A549 (cell line): ENCODE measurements around the gene ATP6V0A1. TPM values are rescaled to one million over a fixed set of nuclear protein-coding genes. Genes with fewer than 3 reads are reported as not detected.
A peak's percentile ranks its signal among the peaks of the same experiment; 100 is the strongest.

ENCODE experiments used
- BHLHE40 ChIP-seq: IDR thresholded peaks from 2 replicates; pipeline ENCODE4 v1.6.1; 2012; ENCODE audit warnings: low read depth, low read length, inconsistent platforms
- CBX2 ChIP-seq: fragments of 200-600 bp; sonication (generic); IDR thresholded peaks from 2 replicates; pipeline ENCODE4 v1.6.1; 2016; ENCODE audit warnings: low read depth, mild to moderate bottlenecking, borderline replicate concordance
- CBX8 ChIP-seq: fragments of 200-600 bp; sonication (generic); IDR thresholded peaks from 2 replicates; pipeline ENCODE4 v1.6.1; 2016
- EHF ChIP-seq: fragments of 250-450 bp; sonication (Bioruptor Pico); IDR thresholded peaks from 2 replicates; pipeline ENCODE4 v1.5.0; 2020; ENCODE audit warnings: mild to moderate bottlenecking
- EHMT2 ChIP-seq: fragments of 200-600 bp; sonication (generic); IDR thresholded peaks from 2 replicates; pipeline ENCODE4 v1.6.1; 2016; ENCODE audit warnings: antibody characterized with exemption, low read depth, mild to moderate bottlenecking, moderate library complexity
- FOXS1 ChIP-seq: fragments of 250-450 bp; sonication (Bioruptor Pico); IDR thresholded peaks from 2 replicates; pipeline ENCODE4 v1.5.0; 2020; ENCODE audit warnings: mild to moderate bottlenecking, moderate library complexity
- GATA3 ChIP-seq: IDR thresholded peaks from 2 replicates; pipeline ENCODE4 v1.6.1; 2012; ENCODE audit warnings: borderline replicate concordance
- HMGXB4 ChIP-seq: fragments of 250-450 bp; sonication (Bioruptor Pico); IDR thresholded peaks from 2 replicates; pipeline ENCODE4 v1.5.0; 2021; ENCODE audit warnings: mild to moderate bottlenecking, moderate library complexity, borderline replicate concordance
- HOXA7 ChIP-seq: fragments of 250-450 bp; sonication (Bioruptor Pico); IDR thresholded peaks from 2 replicates; pipeline ENCODE4 v1.5.0; 2020; ENCODE audit warnings: mild to moderate bottlenecking, moderate library complexity
- HOXB13 ChIP-seq: fragments of 250-450 bp; sonication (Bioruptor Pico); IDR thresholded peaks from 2 replicates; pipeline ENCODE4 v1.5.0; 2020; ENCODE audit warnings: low read depth, mild to moderate bottlenecking, moderate library complexity
- HOXB5 ChIP-seq: fragments of 250-450 bp; sonication (Bioruptor Pico); IDR thresholded peaks from 2 replicates; pipeline ENCODE4 v1.5.0; 2020; ENCODE audit warnings: mild to moderate bottlenecking, moderate library complexity
- JUN ChIP-seq, 2 experiments: fragments of >200 bp; sonication (Bioruptor Twin); formaldehyde crosslinking; IDR thresholded peaks; 2 replicates in 1 of 2; 3 replicates in 1 of 2; pipeline ENCODE4 v1.6.1; 2016 to 2017
- JUNB ChIP-seq: fragments of >200 bp; sonication (Bioruptor Twin); formaldehyde crosslinking; IDR thresholded peaks from 2 replicates; pipeline ENCODE4 v1.6.1; 2016
- KDM5A ChIP-seq: fragments of 200-600 bp; sonication (generic); IDR thresholded peaks from 2 replicates; pipeline ENCODE4 v1.6.1; 2016; ENCODE audit warnings: antibody characterized with exemption, mild to moderate bottlenecking
- MAZ ChIP-seq: fragments of 150-350 bp; IDR thresholded peaks from 2 replicates; pipeline ENCODE4 v1.6.1; 2014; ENCODE audit warnings: antibody characterized with exemption, low read depth, low read length, borderline replicate concordance
- MYC ChIP-seq: IDR thresholded peaks from 2 replicates; pipeline ENCODE4 v1.6.1; 2012; ENCODE audit warnings: mild to moderate bottlenecking, inconsistent platforms, low read length, improper control_type of control experiment, borderline replicate concordance
- NFE2L2 ChIP-seq: fragments of 150-350 bp; conservative IDR thresholded peaks from 2 replicates; pipeline ENCODE4 v1.6.1; 2014; ENCODE audit warnings: low read length
- NR3C1 ChIP-seq: fragments of >200 bp; sonication (Bioruptor Twin); formaldehyde crosslinking; IDR thresholded peaks from 3 replicates; pipeline ENCODE4 v1.6.1; 2017
- POLR2A ChIP-seq: IDR thresholded peaks from 2 replicates; pipeline ENCODE4 v1.6.1; 2012; ENCODE audit warnings: mild to moderate bottlenecking, low read length
- POLR2AphosphoS2 ChIP-seq: conservative IDR thresholded peaks from 2 replicates; pipeline ENCODE4 v1.6.1; 2012; ENCODE audit warnings: low read length, improper control_type of control experiment, inconsistent platforms
- RCOR1 ChIP-seq: fragments of 150-350 bp; IDR thresholded peaks from 2 replicates; pipeline ENCODE4 v1.6.1; 2014; ENCODE audit warnings: antibody characterized with exemption, low read length, low read depth
- REST ChIP-seq: fragments of 200-600 bp; sonication (generic); IDR thresholded peaks from 2 replicates; pipeline ENCODE4 v1.6.1; 2016; ENCODE audit warnings: antibody characterized with exemption, mild to moderate bottlenecking, moderate library complexity
- RFX5 ChIP-seq: fragments of 450-650 bp; IDR thresholded peaks from 2 replicates; pipeline ENCODE4 v1.7.1; 2014; ENCODE audit warnings: antibody characterized with exemption, mild to moderate bottlenecking, moderate library complexity
- SREBF2 ChIP-seq: fragments of 450-650 bp; IDR thresholded peaks from 2 replicates; pipeline ENCODE4 v1.6.1; 2014; ENCODE audit warnings: mild to moderate bottlenecking, moderate library complexity
- TP53 ChIP-seq: fragments of 250-450 bp; sonication (Bioruptor Pico); IDR thresholded peaks from 2 replicates; pipeline ENCODE4 v1.5.0; 2021; ENCODE audit warnings: mild to moderate bottlenecking, moderate library complexity
- USF2 ChIP-seq: fragments of 450-650 bp; IDR thresholded peaks from 2 replicates; pipeline ENCODE4 v1.6.1; 2014; ENCODE audit warnings: antibody characterized with exemption
- ZC3H11A ChIP-seq: fragments of 450-650 bp; IDR thresholded peaks from 2 replicates; pipeline ENCODE4 v1.6.1; 2014; ENCODE audit warnings: antibody characterized with exemption, mild to moderate bottlenecking
- ZSCAN20 ChIP-seq: fragments of 250-450 bp; sonication (Bioruptor Pico); IDR thresholded peaks from 2 replicates; pipeline ENCODE4 v1.8.0; 2022; ENCODE audit warnings: mild to moderate bottlenecking, moderate library complexity
- polyA plus RNA-seq, 4 experiments: library from polyadenylated mRNA; depleted of rRNA in 3 of 4; stranded (reverse); fragments of >200 nt; fragmentation: RNase III in 1 of 4; extraction: RNeasy Plus Mini Kit Qiagen cat#74134 plus additional on column Dnase treatment in 1 of 4; gene quantifications; 2 replicates in 3 of 4; 3 replicates in 1 of 4; pipeline ENCODE4 v1.2.3, GENCODE V29; 2011 to 2017
- TF ChIP-seq, protein P1 (sequence below): IDR thresholded peaks from 2 replicates; pipeline ENCODE4 v1.6.1; 2012
- TF ChIP-seq, protein P2 (sequence below): IDR thresholded peaks from 2 replicates; pipeline ENCODE4 v1.6.1; 2012; ENCODE audit warnings: low read depth, borderline replicate concordance
- TF ChIP-seq, protein P3 (sequence below): fragments of 250-450 bp; sonication (Bioruptor Pico); IDR thresholded peaks from 2 replicates; pipeline ENCODE4 v1.5.0; 2020; ENCODE audit warnings: low read depth, mild to moderate bottlenecking, moderate library complexity
- TF ChIP-seq, protein P4 (sequence below): IDR thresholded peaks from 2 replicates; pipeline ENCODE4 v1.6.1; 2012
- TF ChIP-seq, protein P5 (sequence below): fragments of >200 bp; sonication (Bioruptor Twin); formaldehyde crosslinking; IDR thresholded peaks from 3 replicates; pipeline ENCODE4 v1.5.1; 2016

The ATP6V0A1 gene
- polyA plus RNA-seq, 2 of the 4 experiments (the other 2 are of a cell fraction): 27.3 to 33.7 TPM

GRCh38 chr17:42536372-42537155, 77.9 kb downstream of the ATP6V0A1 start (continued):
- TF ChIP-seq JUN (IDR thresholded peaks at IDR 0.05) (peak in 1 of 2 experiments; percentile 87; a peak in 2 of 5 replicates), ZSCAN20 (CRISPR knock-in tag) (no peak), RCOR1 (no peak), GATA3 (peak; percentile 1; the same call in 1 of the 2 replicates), BHLHE40 (no peak), POLR2A (peak; percentile 68), USF2 (no peak), NR3C1 (no peak), EHMT2 (no peak), ZC3H11A (no peak), TP53 (CRISPR knock-in tag) (0 out of 2 replicates have a peak, but pooled peaks have one; percentile 14), EHF (no peak), CBX2 (no peak), POLR2AphosphoS2 (no peak), CBX8 (no peak), HOXA7 (CRISPR knock-in tag) (no peak), SREBF2 (no peak), HOXB13 (no peak), HMGXB4 (CRISPR knock-in tag) (no peak), MYC (peak; percentile 50; the same call in 1 of the 2 replicates), NFE2L2 (no peak), KDM5A (no peak), FOXS1 (CRISPR knock-in tag) (no peak), HOXB5 (CRISPR knock-in tag) (peak; percentile 76; the same call in 1 of the 2 replicates), RFX5 (no peak), JUNB (no peak), REST (no peak), MAZ (no peak)
- TF ChIP-seq, protein P1, sequence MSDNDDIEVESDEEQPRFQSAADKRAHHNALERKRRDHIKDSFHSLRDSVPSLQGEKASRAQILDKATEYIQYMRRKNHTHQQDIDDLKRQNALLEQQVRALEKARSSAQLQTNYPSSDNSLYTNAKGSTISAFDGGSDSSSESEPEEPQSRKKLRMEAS: peak; percentile 65
- TF ChIP-seq, protein P2, sequence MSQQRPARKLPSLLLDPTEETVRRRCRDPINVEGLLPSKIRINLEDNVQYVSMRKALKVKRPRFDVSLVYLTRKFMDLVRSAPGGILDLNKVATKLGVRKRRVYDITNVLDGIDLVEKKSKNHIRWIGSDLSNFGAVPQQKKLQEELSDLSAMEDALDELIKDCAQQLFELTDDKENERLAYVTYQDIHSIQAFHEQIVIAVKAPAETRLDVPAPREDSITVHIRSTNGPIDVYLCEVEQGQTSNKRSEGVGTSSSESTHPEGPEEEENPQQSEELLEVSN: no peak
- TF ChIP-seq, protein P3, sequence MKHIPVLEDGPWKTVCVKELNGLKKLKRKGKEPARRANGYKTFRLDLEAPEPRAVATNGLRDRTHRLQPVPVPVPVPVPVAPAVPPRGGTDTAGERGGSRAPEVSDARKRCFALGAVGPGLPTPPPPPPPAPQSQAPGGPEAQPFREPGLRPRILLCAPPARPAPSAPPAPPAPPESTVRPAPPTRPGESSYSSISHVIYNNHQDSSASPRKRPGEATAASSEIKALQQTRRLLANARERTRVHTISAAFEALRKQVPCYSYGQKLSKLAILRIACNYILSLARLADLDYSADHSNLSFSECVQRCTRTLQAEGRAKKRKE (CRISPR knock-in tag): 0 out of 2 replicates have a peak, but pooled peaks have one; percentile 32
- TF ChIP-seq, protein P4, sequence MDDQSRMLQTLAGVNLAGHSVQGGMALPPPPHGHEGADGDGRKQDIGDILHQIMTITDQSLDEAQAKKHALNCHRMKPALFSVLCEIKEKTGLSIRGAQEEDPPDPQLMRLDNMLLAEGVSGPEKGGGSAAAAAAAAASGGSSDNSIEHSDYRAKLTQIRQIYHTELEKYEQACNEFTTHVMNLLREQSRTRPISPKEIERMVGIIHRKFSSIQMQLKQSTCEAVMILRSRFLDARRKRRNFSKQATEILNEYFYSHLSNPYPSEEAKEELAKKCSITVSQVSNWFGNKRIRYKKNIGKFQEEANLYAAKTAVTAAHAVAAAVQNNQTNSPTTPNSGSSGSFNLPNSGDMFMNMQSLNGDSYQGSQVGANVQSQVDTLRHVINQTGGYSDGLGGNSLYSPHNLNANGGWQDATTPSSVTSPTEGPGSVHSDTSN: no peak
- TF ChIP-seq, protein P5, sequence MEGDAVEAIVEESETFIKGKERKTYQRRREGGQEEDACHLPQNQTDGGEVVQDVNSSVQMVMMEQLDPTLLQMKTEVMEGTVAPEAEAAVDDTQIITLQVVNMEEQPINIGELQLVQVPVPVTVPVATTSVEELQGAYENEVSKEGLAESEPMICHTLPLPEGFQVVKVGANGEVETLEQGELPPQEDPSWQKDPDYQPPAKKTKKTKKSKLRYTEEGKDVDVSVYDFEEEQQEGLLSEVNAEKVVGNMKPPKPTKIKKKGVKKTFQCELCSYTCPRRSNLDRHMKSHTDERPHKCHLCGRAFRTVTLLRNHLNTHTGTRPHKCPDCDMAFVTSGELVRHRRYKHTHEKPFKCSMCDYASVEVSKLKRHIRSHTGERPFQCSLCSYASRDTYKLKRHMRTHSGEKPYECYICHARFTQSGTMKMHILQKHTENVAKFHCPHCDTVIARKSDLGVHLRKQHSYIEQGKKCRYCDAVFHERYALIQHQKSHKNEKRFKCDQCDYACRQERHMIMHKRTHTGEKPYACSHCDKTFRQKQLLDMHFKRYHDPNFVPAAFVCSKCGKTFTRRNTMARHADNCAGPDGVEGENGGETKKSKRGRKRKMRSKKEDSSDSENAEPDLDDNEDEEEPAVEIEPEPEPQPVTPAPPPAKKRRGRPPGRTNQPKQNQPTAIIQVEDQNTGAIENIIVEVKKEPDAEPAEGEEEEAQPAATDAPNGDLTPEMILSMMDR: no peak
